Eye (tissue), 1 donor: ENCODE results near the gene SLC7A14.

ENCODE experiments used
- DNase-seq: peaks from one replicate; pipeline ENCODE4 v3.0.0-alpha.2; 2015

The SLC7A14 gene

GRCh38 chr3:170423001-170423615 lies 162.8 kb downstream of the SLC7A14 start:
- DNase-seq = no peak

GRCh38 chr3:170421758-170422157 lies 164.1 kb downstream of the SLC7A14 start:
- DNase-seq = no peak

GRCh38 chr3:170421111-170421641 lies 164.7 kb downstream of the SLC7A14 start:
- peak; percentile 42 for DNase-seq

- DNase-seq = peak; percentile 65
Observed at GRCh38 chr3:170420307-170420821, 165.5 kb downstream of the SLC7A14 start.

- peak; percentile 82 for DNase-seq
Observed at GRCh38 chr3:170419557-170420087, 166.3 kb downstream of the SLC7A14 start.

GRCh38 chr3:170418422-170419398 lies 167.2 kb downstream of the SLC7A14 start, which contains the start of gene CLDN11:
Gene CLDN11 (plus strand): TSS chr3:170418868. CDS start chr3:170419067, 199 bp downstream.
- peak; percentile 75 for DNase-seq

- DNase-seq = peak; percentile 25
Observed at GRCh38 chr3:170417090-170417489, 168.8 kb downstream of the SLC7A14 start.

- DNase-seq = peak; percentile 89
Observed at GRCh38 chr3:170414202-170414663, 171.6 kb downstream of the SLC7A14 start.

GRCh38 chr3:170413291-170413690 lies 172.6 kb downstream of the SLC7A14 start:
- DNase-seq = no peak

- DNase-seq = peak; percentile 46
Observed at GRCh38 chr3:170410428-170411029, 175.3 kb downstream of the SLC7A14 start.
